Chondrocyte (in vitro differentiated cells): ENCODE measurements around the gene ZC3HAV1. TPM values are rescaled to one million over a fixed set of nuclear protein-coding genes. Genes with fewer than 3 reads are reported as not detected.

ENCODE experiments used
- DNase-seq: peaks from one replicate; pipeline ENCODE4 v3.0.0; 2021; ENCODE audit warnings: mixed read lengths, low spot score
- H3K27ac Mint-ChIP-seq: one replicate; pipeline ENCODE4 v1.8.0; 2021; ENCODE audit warnings: mild to moderate bottlenecking, moderate library complexity, mixed read lengths; ENCODE audit not compliant: unreplicated experiment
- H3K27me3 Mint-ChIP-seq: 2 replicates; pipeline ENCODE4 v1.8.0; 2021; ENCODE audit warnings: low read depth, mixed read lengths
- H3K36me3 Mint-ChIP-seq: 2 replicates; pipeline ENCODE4 v1.8.0; 2021; ENCODE audit warnings: low read depth, mixed read lengths
- H3K4me1 Mint-ChIP-seq: 2 replicates; pipeline ENCODE4 v1.8.0; 2021; ENCODE audit warnings: low read depth, mild to moderate bottlenecking, mixed read lengths
- H3K4me3 Mint-ChIP-seq: one replicate; pipeline ENCODE4 v1.8.0; 2021; ENCODE audit warnings: mild to moderate bottlenecking, moderate library complexity, mixed read lengths; ENCODE audit not compliant: unreplicated experiment
- H3K9me3 Mint-ChIP-seq: 2 replicates; pipeline ENCODE4 v1.8.0; 2021; ENCODE audit warnings: low read depth, mixed read lengths
- total RNA-seq: library from RNA; stranded (reverse); gene quantifications from 3 replicates; pipeline ENCODE4 v1.2.1, GENCODE V29; 2021
- TF ChIP-seq, protein P1 (sequence below): fragments of 200-600 bp; sonication (generic); IDR thresholded peaks from 2 replicates; pipeline ENCODE4 v1.5.0; 2021; ENCODE audit warnings: antibody characterized with exemption, mild to moderate bottlenecking, moderate library complexity

Gene ZC3HAV1
- total RNA-seq, 1 donor from 2014 or later: 34.1 TPM

- no peak overlapping the region for H3K27ac Mint-ChIP-seq
- TF ChIP-seq, protein P1, sequence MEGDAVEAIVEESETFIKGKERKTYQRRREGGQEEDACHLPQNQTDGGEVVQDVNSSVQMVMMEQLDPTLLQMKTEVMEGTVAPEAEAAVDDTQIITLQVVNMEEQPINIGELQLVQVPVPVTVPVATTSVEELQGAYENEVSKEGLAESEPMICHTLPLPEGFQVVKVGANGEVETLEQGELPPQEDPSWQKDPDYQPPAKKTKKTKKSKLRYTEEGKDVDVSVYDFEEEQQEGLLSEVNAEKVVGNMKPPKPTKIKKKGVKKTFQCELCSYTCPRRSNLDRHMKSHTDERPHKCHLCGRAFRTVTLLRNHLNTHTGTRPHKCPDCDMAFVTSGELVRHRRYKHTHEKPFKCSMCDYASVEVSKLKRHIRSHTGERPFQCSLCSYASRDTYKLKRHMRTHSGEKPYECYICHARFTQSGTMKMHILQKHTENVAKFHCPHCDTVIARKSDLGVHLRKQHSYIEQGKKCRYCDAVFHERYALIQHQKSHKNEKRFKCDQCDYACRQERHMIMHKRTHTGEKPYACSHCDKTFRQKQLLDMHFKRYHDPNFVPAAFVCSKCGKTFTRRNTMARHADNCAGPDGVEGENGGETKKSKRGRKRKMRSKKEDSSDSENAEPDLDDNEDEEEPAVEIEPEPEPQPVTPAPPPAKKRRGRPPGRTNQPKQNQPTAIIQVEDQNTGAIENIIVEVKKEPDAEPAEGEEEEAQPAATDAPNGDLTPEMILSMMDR: no peak
- H3K36me3 Mint-ChIP-seq: peaks cover 2% of the 10 kb centered on the region
- H3K4me3 Mint-ChIP-seq: no peak overlapping the region
- H3K27me3 Mint-ChIP-seq: peaks cover 2% of the 10 kb centered on the region
- no peaks in the 10 kb centered on the region for H3K4me1 Mint-ChIP-seq
- DNase-seq: no peak
- H3K9me3 Mint-ChIP-seq: peaks cover 9% of the 10 kb centered on the region
These were observed 110.1 kb downstream of the ZC3HAV1 start for GRCh38 chr7:138999414-138999813.

Other genes with a start within 250 kb of the ZC3HAV1 start
- 4.7 to 9.2 TPM (median 8.5 TPM) in 3 replicates for gene KIAA1549, start 128.3 kb downstream of the ZC3HAV1 start, total RNA-seq
- gene ZC3HAV1L, start 73.7 kb downstream of the ZC3HAV1 start, total RNA-seq: 9.9 to 11.0 TPM in 2 of 3 replicates, not detected in the other
- 13.5 to 20.4 TPM (median 15.7 TPM) in 3 replicates for gene UBN2, start 121.5 kb upstream of the ZC3HAV1 start, total RNA-seq
- 6.2 to 9.1 TPM (median 8.9 TPM) in 3 replicates for gene FMC1, start 231.6 kb upstream of the ZC3HAV1 start, total RNA-seq